Breast epithelium (tissue), 4 donors: ENCODE measurements around the gene CAND1. TPM values are rescaled to one million over a fixed set of nuclear protein-coding genes. Genes with fewer than 3 reads are reported as not detected.

Source experiments
- DNase-seq, 2 donors: peaks; one replicate each; pipeline ENCODE4 v3.0.0-alpha.2; 2019; ENCODE audit warnings: low spot score in 2 of 2
- H3K27ac ChIP-seq, 2 donors: fragments of 200-600 bp; sonication (generic) in 1 of 2; one replicate each; pipeline ENCODE4 v1.5.1; 2016 to 2019; ENCODE audit warnings: mild to moderate bottlenecking in 1 of 2
- H3K27me3 ChIP-seq, 2 donors: fragments of 200-600 bp; sonication (generic) in 1 of 2; one replicate each; pipeline versions ENCODE4 v1.5.1 to v1.6.0; 2017 to 2019; ENCODE audit warnings: control low read depth in 1 of 2, mild to moderate bottlenecking in 1 of 2
- H3K36me3 ChIP-seq: fragments of 200-600 bp; one replicate; pipeline ENCODE4 v1.5.1; 2019
- H3K4me1 ChIP-seq, 2 donors: fragments of 200-600 bp; sonication (generic); one replicate each; pipeline ENCODE4 v1.5.1; 2016 to 2019; ENCODE audit warnings: control low read depth in 1 of 2
- H3K4me3 ChIP-seq, 3 donors: fragments of 200-600 bp; sonication (generic); 1 replicate in 2 of 3; 2 replicates in 1 of 3; pipeline ENCODE4 v1.5.1; 2016 to 2019; ENCODE audit warnings: mild to moderate bottlenecking in 3 of 3, moderate library complexity in 2 of 3
- H3K9me3 ChIP-seq, 2 donors: fragments of 200-600 bp; sonication (generic) in 1 of 2; one replicate each; pipeline ENCODE4 v1.5.1; 2016 to 2019; ENCODE audit warnings: control low read depth in 1 of 2
- POLR2A ChIP-seq: fragments of 450-650 bp; IDR thresholded peaks from one replicate; pipeline ENCODE4 v1.6.1; 2016; ENCODE audit warnings: antibody characterized with exemption, mild to moderate bottlenecking, moderate library complexity
- POLR2AphosphoS5 ChIP-seq, 3 donors: sonication (generic); formaldehyde crosslinking; IDR thresholded peaks; one replicate each; pipeline ENCODE4 v1.6.1; 2017; ENCODE audit warnings: antibody characterized with exemption in 3 of 3
- intact Hi-C: fragments of 100-400 bp; cut with DNase I; formaldehyde crosslinking; loops from one replicate; pipeline ENCODE4 v1.15.1; 2023; ENCODE audit warnings: low total_unique reads
- total RNA-seq, 3 donors: library from RNA; depleted of rRNA; stranded (reverse); fragments of >200 nt; gene quantifications; one replicate each; pipeline ENCODE4 v1.1.0, GENCODE V29; 2016
- TF ChIP-seq, protein P1 (sequence below), 3 donors: fragments of 450-650 bp; IDR thresholded peaks; one replicate each; pipeline ENCODE4 v1.5.1; 2016 to 2017; ENCODE audit warnings: antibody characterized with exemption in 3 of 3, mild to moderate bottlenecking in 3 of 3, moderate library complexity in 3 of 3

The CAND1 gene
- total RNA-seq, 3 donors from 2014 or later = 69.6 to 112 (median 81.3) TPM

DNA sequence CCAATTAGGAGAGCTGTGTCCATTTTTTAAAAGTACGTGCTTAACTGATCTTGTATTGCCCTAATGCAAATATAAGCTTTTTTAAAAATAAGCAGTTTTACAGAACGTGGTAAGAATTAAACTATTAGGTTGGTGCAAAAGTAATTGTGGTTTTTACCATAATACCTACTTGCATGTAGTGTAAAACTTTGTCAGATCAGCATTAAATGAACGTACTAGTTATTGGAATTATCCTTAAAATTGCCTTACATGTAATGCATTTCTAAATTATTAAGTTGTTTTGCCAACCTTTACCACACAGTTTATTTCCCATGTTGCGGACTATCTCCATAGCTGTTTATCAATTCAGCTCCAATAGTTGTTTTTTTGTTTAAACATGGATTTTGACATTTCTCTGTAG, 10.9 kb downstream of the CAND1 start:
- no peaks in the 10 kb centered on the region for H3K9me3 ChIP-seq
- H3K27ac ChIP-seq = no peak overlapping the region
- intact Hi-C loops = no loop called here
- H3K4me3 ChIP-seq = no peak overlapping the region
- no peak for DNase-seq
- TF ChIP-seq, protein P1, sequence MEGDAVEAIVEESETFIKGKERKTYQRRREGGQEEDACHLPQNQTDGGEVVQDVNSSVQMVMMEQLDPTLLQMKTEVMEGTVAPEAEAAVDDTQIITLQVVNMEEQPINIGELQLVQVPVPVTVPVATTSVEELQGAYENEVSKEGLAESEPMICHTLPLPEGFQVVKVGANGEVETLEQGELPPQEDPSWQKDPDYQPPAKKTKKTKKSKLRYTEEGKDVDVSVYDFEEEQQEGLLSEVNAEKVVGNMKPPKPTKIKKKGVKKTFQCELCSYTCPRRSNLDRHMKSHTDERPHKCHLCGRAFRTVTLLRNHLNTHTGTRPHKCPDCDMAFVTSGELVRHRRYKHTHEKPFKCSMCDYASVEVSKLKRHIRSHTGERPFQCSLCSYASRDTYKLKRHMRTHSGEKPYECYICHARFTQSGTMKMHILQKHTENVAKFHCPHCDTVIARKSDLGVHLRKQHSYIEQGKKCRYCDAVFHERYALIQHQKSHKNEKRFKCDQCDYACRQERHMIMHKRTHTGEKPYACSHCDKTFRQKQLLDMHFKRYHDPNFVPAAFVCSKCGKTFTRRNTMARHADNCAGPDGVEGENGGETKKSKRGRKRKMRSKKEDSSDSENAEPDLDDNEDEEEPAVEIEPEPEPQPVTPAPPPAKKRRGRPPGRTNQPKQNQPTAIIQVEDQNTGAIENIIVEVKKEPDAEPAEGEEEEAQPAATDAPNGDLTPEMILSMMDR (IDR thresholded peaks at IDR 0.05) = no peak
- TF ChIP-seq POLR2A = no peak
- TF ChIP-seq POLR2AphosphoS5 (IDR thresholded peaks at IDR 0.05) = no peak
- no peaks in the 10 kb centered on the region for H3K36me3 ChIP-seq
- H3K4me1 ChIP-seq = no peaks in the 10 kb centered on the region
- no peaks in the 10 kb centered on the region for H3K27me3 ChIP-seq

DNA sequence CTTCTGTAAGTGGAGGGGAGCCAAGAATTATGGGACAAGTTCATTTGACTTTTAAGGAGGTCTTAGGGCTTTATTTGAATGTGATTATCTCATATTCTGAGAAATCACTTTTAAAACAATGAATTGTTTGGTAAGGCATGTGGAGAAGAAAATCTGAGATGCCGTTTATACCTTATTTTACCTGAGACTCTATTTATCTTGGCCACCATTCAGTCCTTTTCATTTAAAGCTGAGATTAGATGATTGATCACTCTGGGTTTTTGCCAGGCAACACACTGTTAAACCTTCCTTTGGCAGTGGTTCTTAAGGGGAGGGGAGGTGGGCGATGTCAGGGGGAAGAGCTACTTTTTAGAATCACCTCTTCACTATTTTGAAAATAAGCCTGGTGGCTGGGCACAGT, 11.4 kb downstream of the CAND1 start:
- intact Hi-C loops = no loop called here
- Histone ChIP-seq H3K4me3 (no peak overlapping the region), H3K27ac (no peak overlapping the region), H3K4me1 (no peaks in the 10 kb centered on the region), H3K36me3 (no peaks in the 10 kb centered on the region), H3K9me3 (no peaks in the 10 kb centered on the region), H3K27me3 (no peaks in the 10 kb centered on the region)
- TF ChIP-seq POLR2A = no peak
- TF ChIP-seq, protein P1 (IDR thresholded peaks at IDR 0.05) = no peak
- no peak for DNase-seq

DNA sequence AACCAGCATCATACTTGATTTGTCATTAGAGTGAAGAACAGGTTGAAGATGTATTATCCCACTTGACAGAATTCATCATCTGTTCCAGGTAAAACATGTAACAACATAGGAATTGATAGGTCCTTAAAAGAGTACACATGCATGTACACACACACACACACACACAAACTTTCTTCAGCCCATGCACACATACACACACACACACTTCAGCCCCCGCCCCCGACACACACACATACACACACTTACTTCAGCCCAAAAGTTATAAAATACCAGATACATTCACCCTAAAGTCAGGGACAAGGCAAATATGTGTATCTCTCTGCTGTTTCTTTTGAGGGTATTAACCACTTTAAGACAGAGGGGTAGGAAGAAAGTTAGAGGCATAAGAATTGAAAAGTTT, 15.4 kb downstream of the CAND1 start:
- Histone ChIP-seq H3K27ac (no peak overlapping the region), H3K36me3 (no peaks in the 10 kb centered on the region), H3K9me3 (no peaks in the 10 kb centered on the region), H3K4me3 (no peak overlapping the region), H3K4me1 (no peaks in the 10 kb centered on the region), H3K27me3 (no peaks in the 10 kb centered on the region)
- DNase-seq = no peak
- intact Hi-C loops = no loop called here
- no peak for TF ChIP-seq POLR2A
- no peak for TF ChIP-seq POLR2AphosphoS5 (IDR thresholded peaks at IDR 0.05)
- TF ChIP-seq, protein P1 (IDR thresholded peaks at IDR 0.05) = no peak

DNA sequence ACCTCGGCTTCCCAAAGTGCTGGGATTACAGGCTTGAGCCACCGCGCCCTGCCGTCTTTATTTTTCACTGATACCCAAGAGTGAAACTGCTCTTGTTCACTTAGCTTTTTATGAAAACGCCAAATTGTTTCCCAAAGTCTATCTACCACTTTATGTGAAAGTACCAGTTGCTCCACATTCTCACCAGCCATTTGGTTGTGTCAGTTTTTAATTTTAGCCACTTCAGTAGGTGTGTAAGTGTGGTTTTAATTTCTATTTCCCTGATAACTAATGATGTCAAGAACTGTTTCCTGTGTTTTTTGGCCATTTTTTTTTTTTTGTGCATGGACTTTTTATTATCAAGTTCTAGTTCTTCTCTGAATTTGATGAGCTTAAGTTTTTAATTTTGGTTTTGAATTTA, 17.1 kb downstream of the CAND1 start:
- Histone ChIP-seq H3K36me3 (no peaks in the 10 kb centered on the region), H3K27ac (no peak overlapping the region), H3K4me1 (no peaks in the 10 kb centered on the region), H3K27me3 (no peaks in the 10 kb centered on the region), H3K4me3 (no peak overlapping the region), H3K9me3 (no peaks in the 10 kb centered on the region)
- no peak for DNase-seq
- intact Hi-C loops = no loop called here
- TF ChIP-seq POLR2AphosphoS5 (IDR thresholded peaks at IDR 0.05) = no peak
- no peak for TF ChIP-seq POLR2A
- TF ChIP-seq, protein P1 (IDR thresholded peaks at IDR 0.05) = no peak

DNA sequence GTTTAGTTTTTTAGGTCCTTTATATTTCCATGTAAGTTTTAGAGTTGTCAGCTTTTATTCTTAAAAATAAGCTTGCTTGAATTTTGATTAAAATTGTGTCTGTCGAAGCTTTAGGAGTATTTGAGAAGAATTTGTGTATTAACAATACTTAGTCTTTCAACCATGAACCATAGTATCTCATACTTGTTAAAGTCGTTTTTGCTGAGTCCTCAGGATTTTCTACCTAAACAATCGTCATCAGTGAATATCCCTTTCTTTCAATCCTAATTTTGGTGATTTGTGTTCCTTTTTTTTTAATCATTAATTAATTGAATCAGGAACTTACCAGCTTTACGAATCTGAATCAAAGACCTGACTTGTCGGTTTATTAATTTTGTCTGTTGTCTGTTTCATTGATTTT, 18.2 kb downstream of the CAND1 start:
- H3K36me3 ChIP-seq = no peaks in the 10 kb centered on the region
- H3K27me3 ChIP-seq = no peaks in the 10 kb centered on the region
- H3K27ac ChIP-seq = no peak overlapping the region
- H3K9me3 ChIP-seq = no peaks in the 10 kb centered on the region
- TF ChIP-seq POLR2A = no peak
- no peak for TF ChIP-seq POLR2AphosphoS5 (IDR thresholded peaks at IDR 0.05)
- TF ChIP-seq, protein P1 (IDR thresholded peaks at IDR 0.05) = no peak
- DNase-seq = no peak
- intact Hi-C loops = no loop called here
- H3K4me1 ChIP-seq = no peaks in the 10 kb centered on the region
- H3K4me3 ChIP-seq = no peak overlapping the region
